ENCODE results near the gene CFAP73.

Gene CFAP73

DNA sequence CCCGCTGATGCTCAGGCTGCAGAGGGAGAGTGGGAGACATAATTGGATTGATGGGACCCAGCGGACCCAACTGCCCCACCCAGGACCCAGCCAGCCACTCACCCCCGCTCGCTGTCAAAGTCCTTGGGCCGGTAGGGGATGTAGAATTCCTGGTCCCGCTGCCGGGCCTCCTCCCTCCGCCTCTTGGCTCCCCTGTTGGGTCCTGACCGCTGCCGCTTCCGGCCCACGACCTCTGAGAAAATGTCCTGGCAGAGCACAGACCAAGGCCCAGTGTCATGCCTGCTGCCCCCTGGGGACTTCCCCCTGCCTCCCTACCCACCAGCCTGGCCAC is 13.5 kb downstream of the CFAP73 start:
- DNase-seq (ENCODE audit: low read depth in 2 of 2): no peak

DNA sequence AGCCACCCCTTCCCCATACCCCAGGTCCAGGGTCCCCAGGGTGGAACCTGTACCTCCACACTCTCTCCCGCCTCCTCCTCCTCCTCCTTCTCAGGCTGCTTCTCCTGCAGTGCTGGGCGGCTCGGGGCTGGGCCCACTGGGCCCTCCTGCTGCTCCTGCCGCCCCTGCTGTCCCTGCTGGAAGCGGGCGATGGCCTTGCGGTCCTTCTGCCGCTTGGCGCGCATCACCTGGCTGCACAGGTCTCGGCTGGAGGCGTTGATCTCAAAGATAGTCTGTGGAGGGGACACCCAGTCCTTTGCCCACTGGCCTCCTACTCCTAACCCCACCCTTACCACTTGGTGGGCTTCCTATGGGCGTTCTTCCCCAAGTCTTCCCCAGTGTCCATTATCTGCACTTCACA is 14.5 kb downstream of the CFAP73 start:
- DNase-seq (ENCODE audit: low read depth in 2 of 2): no peak

DNA sequence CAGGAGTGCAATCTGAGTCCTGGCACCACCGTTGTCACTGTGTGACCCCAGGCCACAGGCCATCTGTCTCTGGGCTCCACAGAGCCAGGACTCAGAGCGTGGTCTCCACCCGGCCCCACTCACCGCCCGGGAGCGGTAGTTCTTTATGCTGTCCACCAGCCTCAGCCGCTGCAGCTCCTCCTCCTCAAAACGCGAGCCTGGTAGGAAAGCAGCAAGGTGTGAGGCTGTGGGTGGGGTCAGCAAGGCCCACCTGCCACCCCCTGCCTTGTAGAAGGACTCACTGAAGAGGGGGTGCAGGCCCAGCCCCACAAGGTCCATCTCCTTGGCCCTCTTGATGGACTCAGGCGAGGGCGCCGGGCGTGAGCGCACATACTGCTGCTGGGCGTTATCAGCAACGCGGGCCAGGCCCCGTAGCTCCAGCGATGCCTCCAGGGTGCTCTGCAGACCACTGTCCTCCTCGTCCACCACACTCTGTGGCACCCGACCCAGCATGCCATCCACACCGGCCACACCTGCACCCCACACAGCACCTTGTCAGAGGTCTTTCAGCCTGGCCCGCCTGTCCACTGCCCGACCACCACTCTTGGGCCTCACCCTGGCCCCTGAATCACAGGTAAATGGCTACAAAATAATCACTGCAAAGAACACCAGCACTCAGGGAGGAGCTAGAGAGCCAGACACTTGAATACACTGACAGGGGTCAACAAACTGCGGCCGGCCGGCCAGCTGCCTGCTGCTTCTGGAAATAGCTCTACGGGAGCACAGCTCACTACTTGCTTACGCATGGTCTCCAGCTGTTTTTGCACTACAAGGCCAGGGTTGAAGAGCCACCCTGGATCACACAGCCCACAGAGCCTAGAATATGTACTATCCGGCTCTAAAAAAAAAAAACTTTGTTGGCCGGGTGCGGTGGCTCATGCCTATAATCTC is 16.3 kb downstream of the CFAP73 start:
- DNase-seq (ENCODE audit: low read depth in 2 of 2): no peak

DNA sequence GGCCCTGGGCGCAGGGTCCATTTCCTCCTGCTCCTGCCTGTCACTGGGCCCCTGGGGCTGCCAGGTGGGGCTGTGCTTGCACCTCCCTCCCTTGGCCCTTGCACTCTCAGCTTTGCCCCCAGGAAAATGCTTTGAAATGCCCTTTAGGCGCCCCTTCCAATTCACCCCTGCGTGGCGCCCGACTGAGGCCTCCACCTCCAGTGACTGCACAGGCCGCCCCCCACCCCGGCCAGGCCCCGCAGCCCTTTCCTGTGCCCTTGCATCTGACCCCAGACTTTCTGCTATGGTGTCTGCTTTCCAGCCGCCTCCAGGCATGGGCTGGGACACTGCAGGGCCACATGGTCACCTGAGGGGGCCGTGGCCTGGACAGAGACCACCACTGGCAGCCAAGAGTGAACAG is 18.3 kb downstream of the CFAP73 start:
- no peak for DNase-seq (ENCODE audit: low read depth in 2 of 2)

GRCh38 chr12:113169697-113170096 is 20.2 kb downstream of the CFAP73 start:
- no peak for DNase-seq (ENCODE audit: low read depth in 2 of 2)

- no peak for DNase-seq (ENCODE audit: low read depth in 2 of 2)
These were observed 20.9 kb downstream of the CFAP73 start for GRCh38 chr12:113170457-113170856.

- no peak for DNase-seq (ENCODE audit: low read depth in 2 of 2)
These were observed 21.4 kb downstream of the CFAP73 start for GRCh38 chr12:113170926-113171325.

- DNase-seq (ENCODE audit: low read depth in 2 of 2): no peak
These were observed 22.0 kb downstream of the CFAP73 start for GRCh38 chr12:113171543-113171942.

- no peak for DNase-seq (ENCODE audit: low read depth in 2 of 2)
These were observed 22.7 kb downstream of the CFAP73 start for GRCh38 chr12:113172185-113172584.

DNA sequence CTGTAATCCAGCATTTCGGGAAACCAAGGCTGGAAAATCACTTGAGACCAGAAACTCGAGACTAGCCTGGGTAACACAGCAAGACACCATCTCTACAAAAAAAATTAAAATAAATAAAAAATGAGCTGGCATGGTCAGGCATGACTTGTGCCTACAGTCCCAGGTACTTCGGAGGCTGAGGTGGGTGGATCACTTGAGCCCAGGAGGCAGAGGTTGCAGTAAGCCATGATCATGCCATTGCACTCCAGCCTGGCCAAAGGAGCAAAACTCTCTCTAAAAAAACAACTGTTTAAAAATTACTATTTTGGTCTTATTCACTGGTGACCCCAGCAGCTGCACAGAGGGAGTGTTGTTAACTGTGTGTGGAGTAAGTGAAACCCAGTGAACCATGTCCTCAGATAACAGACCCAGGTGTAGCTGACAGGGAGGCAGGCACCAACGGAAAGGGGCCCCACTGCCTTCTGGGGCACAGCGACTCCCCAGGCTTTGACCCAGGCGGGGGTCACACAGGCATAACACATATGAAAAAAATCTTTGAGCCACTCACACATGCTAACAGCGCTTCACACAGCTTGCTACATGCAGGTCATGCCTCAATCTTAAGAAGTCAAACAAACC is 23.7 kb downstream of the CFAP73 start:
- DNase-seq (ENCODE audit: low read depth in 2 of 2): no peak

DNA sequence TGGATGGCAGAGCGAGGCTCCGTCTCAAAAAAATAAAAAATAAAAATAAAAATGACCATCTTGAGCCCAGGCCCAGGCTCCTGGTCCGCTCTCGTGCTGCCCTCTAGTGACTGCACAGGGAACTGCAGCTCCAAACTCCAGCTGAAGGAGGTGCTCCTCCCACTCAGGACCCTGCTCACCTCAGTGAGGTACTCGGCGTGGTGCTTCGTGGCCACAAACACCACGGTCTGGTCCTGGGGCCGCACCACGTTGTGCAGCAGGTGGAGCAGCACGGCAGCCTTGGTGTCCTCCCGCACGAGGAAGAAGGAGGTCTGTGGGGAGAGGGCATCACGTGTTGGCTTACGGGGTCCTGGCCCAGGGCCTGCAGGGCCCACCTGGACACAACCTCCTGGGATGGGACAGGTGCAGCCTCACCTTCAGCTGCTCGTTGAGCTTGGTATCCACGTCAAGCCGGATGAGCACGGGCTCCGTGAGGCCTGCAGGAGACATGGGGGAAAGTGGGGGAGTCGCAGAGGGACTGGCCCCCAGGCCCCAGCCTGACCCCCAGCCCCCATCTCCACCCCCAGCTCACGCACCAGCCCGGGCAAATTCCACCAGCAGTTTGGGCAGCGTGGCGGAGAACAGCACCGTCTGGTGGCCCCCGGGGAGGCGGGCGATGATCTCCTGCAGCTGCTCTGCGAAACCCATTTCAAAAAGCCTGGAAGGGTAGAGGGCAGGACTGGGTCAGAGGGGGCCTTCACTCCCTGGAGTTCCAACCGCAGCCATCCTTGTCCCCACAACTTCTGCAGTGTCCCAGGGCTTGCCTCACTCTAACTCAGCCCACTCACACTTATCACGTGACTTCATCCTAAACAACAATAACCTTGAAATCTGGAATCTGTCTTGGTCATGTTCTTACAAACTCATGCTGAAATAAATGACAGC is 25.2 kb downstream of the CFAP73 start:
- DNase-seq (ENCODE audit: low read depth in 2 of 2): peak; percentile 55 to 56

- no peak for DNase-seq (ENCODE audit: low read depth in 2 of 2)
These were observed 29.5 kb downstream of the CFAP73 start for GRCh38 chr12:113179023-113179422.

DNA sequence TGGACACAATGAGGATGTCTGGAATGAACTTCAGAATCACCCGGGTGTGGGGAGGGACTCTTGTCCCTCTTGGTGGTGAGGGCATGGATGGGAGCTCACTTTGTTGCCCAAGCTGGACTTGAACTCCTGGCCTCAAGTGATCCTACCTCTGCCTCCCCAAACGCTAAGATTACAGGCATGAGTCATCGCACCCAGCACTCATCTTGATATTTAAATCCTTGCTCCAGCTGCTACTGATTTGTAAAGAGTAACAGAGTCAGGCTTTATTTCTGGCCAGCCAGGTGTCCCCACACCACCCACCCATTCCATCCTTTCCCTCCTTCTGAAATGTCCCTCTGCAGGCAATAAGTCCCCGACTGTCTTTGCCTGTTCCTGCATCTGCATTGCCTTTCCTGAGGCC is 30.8 kb downstream of the CFAP73 start:
- no peak for DNase-seq (ENCODE audit: low read depth in 2 of 2)

GRCh38 chr12:113181975-113182374 is 32.5 kb downstream of the CFAP73 start:
- DNase-seq (ENCODE audit: low read depth in 2 of 2): no peak

- DNase-seq (ENCODE audit: low read depth in 2 of 2): no peak
These were observed 33.6 kb downstream of the CFAP73 start for GRCh38 chr12:113183030-113183589.

DNA sequence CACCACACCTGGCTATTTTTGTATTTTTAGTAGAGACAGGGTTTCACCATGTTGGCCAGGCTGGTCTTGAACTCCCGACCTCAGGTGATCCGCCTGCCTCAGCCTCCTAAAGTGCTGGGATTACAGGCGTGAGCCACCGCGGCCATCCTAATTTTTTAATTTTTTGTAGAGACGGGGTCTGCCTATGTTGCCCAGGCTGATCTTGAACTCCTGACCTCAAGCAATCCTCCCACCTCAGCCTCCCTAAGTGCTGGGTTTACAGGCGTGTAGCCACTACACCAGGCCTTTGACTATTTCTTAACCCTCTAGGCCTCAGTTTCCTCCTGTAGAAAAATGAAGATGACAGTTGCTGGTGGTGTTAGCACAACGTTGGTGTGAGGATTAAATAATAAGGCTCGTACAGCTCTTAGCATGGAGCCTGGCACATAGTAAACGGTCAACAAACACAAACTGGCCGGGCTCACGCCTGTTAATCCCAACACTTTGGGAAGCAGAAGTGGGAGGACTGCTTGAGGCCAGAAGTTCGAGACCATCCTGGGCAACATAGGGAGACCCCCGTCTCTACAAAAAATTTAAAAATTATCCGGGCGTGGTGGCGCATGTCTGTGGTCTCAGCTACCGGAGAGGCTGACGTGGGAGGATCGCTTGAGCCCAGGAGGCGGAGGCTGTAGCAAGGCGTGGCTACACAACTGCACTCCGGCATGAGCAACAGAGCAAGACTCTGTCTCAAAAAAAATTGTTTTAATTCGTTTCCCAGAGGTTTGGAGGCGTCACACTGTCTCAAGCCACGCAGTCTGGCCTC is 34.8 kb downstream of the CFAP73 start:
- no peak for DNase-seq (ENCODE audit: low read depth in 2 of 2)

GRCh38 chr12:113184900-113185179 is 35.3 kb downstream of the CFAP73 start:
- peak; percentile 73 to 81 for DNase-seq (ENCODE audit: low read depth in 2 of 2)

GRCh38 chr12:113185180-113186032 is 35.9 kb downstream of the CFAP73 start, which contains the start of the genes DDX54 and RITA1:
TSS of gene DDX54 (minus strand) at chr12:113185478. CDS start at chr12:113185451, 27 bp downstream.
TSS of gene RITA1 (plus strand) at chr12:113185721. CDS start at chr12:113186747, 1,026 bp downstream.
- DNase-seq (ENCODE audit: low read depth in 2 of 2): peak; percentile 56 to 75

- no peak for DNase-seq (ENCODE audit: low read depth in 2 of 2)
These were observed 36.5 kb downstream of the CFAP73 start for GRCh38 chr12:113186033-113186365.

GRCh38 chr12:113186666-113187325 is 37.3 kb downstream of the CFAP73 start:
- no peak for DNase-seq (ENCODE audit: low read depth in 2 of 2)
